ENCODE results near the gene IFNL4.

IFNL4 gene

DNA sequence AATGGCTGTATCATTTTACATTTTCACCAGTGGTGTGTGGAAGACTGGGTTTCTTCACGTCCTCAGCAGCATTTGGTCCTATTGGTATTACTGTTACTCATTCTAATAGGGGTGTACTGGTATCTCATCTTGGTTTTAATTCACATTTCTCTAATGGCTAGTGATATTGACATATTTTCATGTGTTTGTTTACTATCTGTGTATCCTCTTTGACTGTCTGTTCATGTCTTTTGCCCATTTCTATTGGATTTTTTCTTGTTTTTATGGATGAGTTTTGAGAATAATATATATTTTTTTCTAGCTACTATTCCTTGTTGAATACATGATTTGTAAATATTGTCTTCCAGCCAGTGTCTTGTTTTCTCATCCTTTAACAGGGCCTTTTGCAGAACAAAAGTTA is 33.4 kb upstream of the IFNL4 start:
- no peaks in the 10 kb centered on the region for H4K20me1 ChIP-seq (ENCODE audit: insufficient read depth, low read length)
- no peaks in the 10 kb centered on the region; the same call in 1 of the 2 replicates for H3K27me3 ChIP-seq (ENCODE audit: insufficient read depth, low read length)
- no peak overlapping the region for H2AFZ ChIP-seq (ENCODE audit: low read length)
- no peaks in the 10 kb centered on the region for H3K9me2 ChIP-seq (ENCODE audit: low read depth, low read length)
- no peak for TF ChIP-seq EZH2 (IDR thresholded peaks at IDR 0.05; ENCODE audit: borderline replicate concordance, low read length)
- TF ChIP-seq, protein P1, sequence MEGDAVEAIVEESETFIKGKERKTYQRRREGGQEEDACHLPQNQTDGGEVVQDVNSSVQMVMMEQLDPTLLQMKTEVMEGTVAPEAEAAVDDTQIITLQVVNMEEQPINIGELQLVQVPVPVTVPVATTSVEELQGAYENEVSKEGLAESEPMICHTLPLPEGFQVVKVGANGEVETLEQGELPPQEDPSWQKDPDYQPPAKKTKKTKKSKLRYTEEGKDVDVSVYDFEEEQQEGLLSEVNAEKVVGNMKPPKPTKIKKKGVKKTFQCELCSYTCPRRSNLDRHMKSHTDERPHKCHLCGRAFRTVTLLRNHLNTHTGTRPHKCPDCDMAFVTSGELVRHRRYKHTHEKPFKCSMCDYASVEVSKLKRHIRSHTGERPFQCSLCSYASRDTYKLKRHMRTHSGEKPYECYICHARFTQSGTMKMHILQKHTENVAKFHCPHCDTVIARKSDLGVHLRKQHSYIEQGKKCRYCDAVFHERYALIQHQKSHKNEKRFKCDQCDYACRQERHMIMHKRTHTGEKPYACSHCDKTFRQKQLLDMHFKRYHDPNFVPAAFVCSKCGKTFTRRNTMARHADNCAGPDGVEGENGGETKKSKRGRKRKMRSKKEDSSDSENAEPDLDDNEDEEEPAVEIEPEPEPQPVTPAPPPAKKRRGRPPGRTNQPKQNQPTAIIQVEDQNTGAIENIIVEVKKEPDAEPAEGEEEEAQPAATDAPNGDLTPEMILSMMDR (IDR thresholded peaks at IDR 0.05; ENCODE audit: low read length): no peak
- H3K9ac ChIP-seq (ENCODE audit: low read length): no peak overlapping the region
- no peak overlapping the region for H3K27ac ChIP-seq (ENCODE audit: low read depth, low read length, poor library complexity, severe bottlenecking)
- no peak overlapping the region for H3K4me2 ChIP-seq (ENCODE audit: low read length)
- no peak overlapping the region for H3K4me3 ChIP-seq (ENCODE audit: low read depth, low read length, poor library complexity, severe bottlenecking)
- no peaks in the 10 kb centered on the region for H3K4me1 ChIP-seq (ENCODE audit: insufficient read depth, low read length, severe bottlenecking)
- no peaks in the 10 kb centered on the region for H3F3A ChIP-seq (ENCODE audit: insufficient read depth, low read length)
- no peaks in the 10 kb centered on the region for H3K79me2 ChIP-seq (ENCODE audit: insufficient read depth, low read length)
- no peaks in the 10 kb centered on the region for H3K9me3 ChIP-seq (ENCODE audit: low read length)
- no peaks in the 10 kb centered on the region for H3K36me3 ChIP-seq (ENCODE audit: insufficient read depth, low read length)

DNA sequence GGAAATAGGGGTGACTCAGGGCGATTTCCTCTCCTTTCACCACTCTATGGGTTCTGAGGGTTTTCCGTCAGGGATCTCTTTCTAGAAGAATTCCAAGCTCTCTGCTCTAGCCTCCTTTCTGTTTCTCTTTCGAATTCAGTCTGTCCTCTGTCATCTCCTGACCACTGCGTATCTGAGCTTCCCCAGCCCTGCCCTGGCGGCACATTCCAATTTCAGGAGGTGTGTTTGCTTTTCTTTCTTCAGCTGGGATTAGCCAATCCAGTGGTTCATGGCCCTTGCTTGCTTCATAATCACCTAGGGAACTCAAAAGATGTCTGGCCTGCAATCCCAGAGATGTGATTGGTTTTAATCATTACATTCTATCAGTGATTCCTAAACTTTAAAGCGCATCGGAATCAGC is 28.9 kb upstream of the IFNL4 start:
- no peak overlapping the region for H2AFZ ChIP-seq (ENCODE audit: low read length)
- H3K9me3 ChIP-seq (ENCODE audit: low read length): no peaks in the 10 kb centered on the region
- no peaks in the 10 kb centered on the region; the same call in 1 of the 2 replicates for H3K27me3 ChIP-seq (ENCODE audit: insufficient read depth, low read length)
- H3K36me3 ChIP-seq (ENCODE audit: insufficient read depth, low read length): no peaks in the 10 kb centered on the region
- no peak overlapping the region for H3K4me2 ChIP-seq (ENCODE audit: low read length)
- no peak overlapping the region for H3K27ac ChIP-seq (ENCODE audit: low read depth, low read length, poor library complexity, severe bottlenecking)
- no peaks in the 10 kb centered on the region for H3K9me2 ChIP-seq (ENCODE audit: low read depth, low read length)
- TF ChIP-seq, protein P1 (IDR thresholded peaks at IDR 0.05; ENCODE audit: low read length): no peak
- no peak for TF ChIP-seq EZH2 (IDR thresholded peaks at IDR 0.05; ENCODE audit: borderline replicate concordance, low read length)
- no peaks in the 10 kb centered on the region for H3F3A ChIP-seq (ENCODE audit: insufficient read depth, low read length)
- no peaks in the 10 kb centered on the region for H4K20me1 ChIP-seq (ENCODE audit: insufficient read depth, low read length)
- no peaks in the 10 kb centered on the region for H3K4me1 ChIP-seq (ENCODE audit: insufficient read depth, low read length, severe bottlenecking)
- H3K4me3 ChIP-seq (ENCODE audit: low read depth, low read length, poor library complexity, severe bottlenecking): no peak overlapping the region
- H3K79me2 ChIP-seq (ENCODE audit: insufficient read depth, low read length): no peaks in the 10 kb centered on the region
- no peak overlapping the region for H3K9ac ChIP-seq (ENCODE audit: low read length)

DNA sequence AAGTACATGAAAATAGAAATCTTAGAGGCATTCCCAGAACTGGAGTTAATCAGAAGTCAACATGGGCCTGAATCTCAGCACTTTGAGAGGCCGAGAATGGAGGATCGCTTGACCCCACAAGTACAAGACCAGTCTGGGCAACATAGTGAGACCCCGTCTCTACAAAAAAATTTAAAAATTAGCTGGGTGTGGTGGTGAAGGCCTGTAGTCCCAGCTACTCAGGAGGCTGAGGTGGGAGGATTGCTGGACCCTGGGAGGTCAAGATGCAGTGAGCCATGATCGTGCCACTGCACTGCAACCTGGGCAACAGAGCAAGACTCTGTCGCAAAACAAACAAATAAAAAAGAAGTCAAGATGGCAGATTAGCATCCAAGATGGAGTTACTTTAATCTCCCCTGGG is 28.1 kb upstream of the IFNL4 start:
- no peaks in the 10 kb centered on the region for H3K9me3 ChIP-seq (ENCODE audit: low read length)
- H3K4me2 ChIP-seq (ENCODE audit: low read length): no peak overlapping the region
- no peaks in the 10 kb centered on the region for H3K79me2 ChIP-seq (ENCODE audit: insufficient read depth, low read length)
- H3K36me3 ChIP-seq (ENCODE audit: insufficient read depth, low read length): no peaks in the 10 kb centered on the region
- H3K9me2 ChIP-seq (ENCODE audit: low read depth, low read length): no peaks in the 10 kb centered on the region
- H3K4me3 ChIP-seq (ENCODE audit: low read depth, low read length, poor library complexity, severe bottlenecking): no peak overlapping the region
- no peak overlapping the region for H3K27ac ChIP-seq (ENCODE audit: low read depth, low read length, poor library complexity, severe bottlenecking)
- no peak overlapping the region for H2AFZ ChIP-seq (ENCODE audit: low read length)
- no peaks in the 10 kb centered on the region; the same call in 1 of the 2 replicates for H3K27me3 ChIP-seq (ENCODE audit: insufficient read depth, low read length)
- no peak for TF ChIP-seq EZH2 (IDR thresholded peaks at IDR 0.05; ENCODE audit: borderline replicate concordance, low read length)
- TF ChIP-seq, protein P1 (IDR thresholded peaks at IDR 0.05; ENCODE audit: low read length): no peak
- no peaks in the 10 kb centered on the region for H3K4me1 ChIP-seq (ENCODE audit: insufficient read depth, low read length, severe bottlenecking)
- no peaks in the 10 kb centered on the region for H4K20me1 ChIP-seq (ENCODE audit: insufficient read depth, low read length)
- H3K9ac ChIP-seq (ENCODE audit: low read length): no peak overlapping the region
- no peaks in the 10 kb centered on the region for H3F3A ChIP-seq (ENCODE audit: insufficient read depth, low read length)

All from OCI-LY1 (cell line).